ENCODE measurements around the gene MRRF. TPM values are rescaled to one million over a fixed set of nuclear protein-coding genes. Genes with fewer than 3 reads are reported as not detected.

Gene MRRF
- polyA plus RNA-seq, 1 donor (not counting 4 experiments of a cell fraction or from before 2014, with no cell fraction given): 82.6 TPM

DNA sequence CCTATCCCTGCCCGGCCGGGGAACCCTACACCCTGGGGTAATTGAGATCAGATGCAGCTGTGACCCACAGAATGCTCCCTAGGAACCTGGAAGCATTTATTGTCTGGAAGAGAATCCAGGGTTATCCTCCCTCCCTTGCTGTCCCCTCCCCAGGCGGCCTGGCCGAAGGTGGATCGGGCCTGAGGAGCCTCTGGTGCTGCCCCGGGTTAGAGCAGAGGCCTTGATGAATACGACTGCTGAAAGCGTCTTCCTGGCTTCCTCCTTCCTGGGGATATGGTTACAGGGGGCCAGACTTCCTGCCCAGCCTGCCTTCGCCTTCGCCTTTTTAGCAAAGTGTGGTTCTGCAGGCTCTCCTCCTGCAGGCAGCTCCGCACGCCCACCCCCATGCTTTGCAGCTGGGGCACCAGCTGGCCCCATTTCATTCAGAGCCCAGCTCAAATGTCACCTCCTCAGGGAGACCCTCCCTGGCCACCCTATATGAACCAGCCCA lies 83.7 kb downstream of the MRRF start:
- H3K27me3 ChIP-seq (ENCODE audit: control insufficient read depth, extremely low read depth, insufficient read depth, low read length): peaks cover 5% of the 10 kb centered on the region
- FAIRE-seq (no peak), DNase-seq (ENCODE audit: low read depth, low spot score) (no peak)
- H3K9me3 ChIP-seq (ENCODE audit: control insufficient read depth, low read depth, low read length): no peaks in the 10 kb centered on the region
- no peaks in the 10 kb centered on the region for H3K9me1 ChIP-seq (ENCODE audit: control insufficient read depth, extremely low read depth, insufficient read depth, low read length)
- H3K4me3 ChIP-seq (ENCODE audit: control insufficient read depth in 2 of 3, extremely low read depth in 1 of 3, insufficient read depth in 2 of 3, low read depth in 1 of 3, low read length in 3 of 3): no peak overlapping the region
- no peak overlapping the region for H2AFZ ChIP-seq (ENCODE audit: control insufficient read depth, low read length)
- no peaks in the 10 kb centered on the region for H4K20me1 ChIP-seq (ENCODE audit: control insufficient read depth, extremely low read depth, insufficient read depth, low read length)
- no peaks in the 10 kb centered on the region for H3K79me2 ChIP-seq (ENCODE audit: control insufficient read depth, insufficient read depth, low read length)
- peaks cover 6% of the 10 kb centered on the region for H3K4me1 ChIP-seq (ENCODE audit: control insufficient read depth, extremely low read depth, insufficient read depth, low read length)
- H3K36me3 ChIP-seq (ENCODE audit: control insufficient read depth in 2 of 2, extremely low read depth in 1 of 2, insufficient read depth in 2 of 2, low read length in 2 of 2): no peaks in the 10 kb centered on the region
- TF ChIP-seq, protein P1, sequence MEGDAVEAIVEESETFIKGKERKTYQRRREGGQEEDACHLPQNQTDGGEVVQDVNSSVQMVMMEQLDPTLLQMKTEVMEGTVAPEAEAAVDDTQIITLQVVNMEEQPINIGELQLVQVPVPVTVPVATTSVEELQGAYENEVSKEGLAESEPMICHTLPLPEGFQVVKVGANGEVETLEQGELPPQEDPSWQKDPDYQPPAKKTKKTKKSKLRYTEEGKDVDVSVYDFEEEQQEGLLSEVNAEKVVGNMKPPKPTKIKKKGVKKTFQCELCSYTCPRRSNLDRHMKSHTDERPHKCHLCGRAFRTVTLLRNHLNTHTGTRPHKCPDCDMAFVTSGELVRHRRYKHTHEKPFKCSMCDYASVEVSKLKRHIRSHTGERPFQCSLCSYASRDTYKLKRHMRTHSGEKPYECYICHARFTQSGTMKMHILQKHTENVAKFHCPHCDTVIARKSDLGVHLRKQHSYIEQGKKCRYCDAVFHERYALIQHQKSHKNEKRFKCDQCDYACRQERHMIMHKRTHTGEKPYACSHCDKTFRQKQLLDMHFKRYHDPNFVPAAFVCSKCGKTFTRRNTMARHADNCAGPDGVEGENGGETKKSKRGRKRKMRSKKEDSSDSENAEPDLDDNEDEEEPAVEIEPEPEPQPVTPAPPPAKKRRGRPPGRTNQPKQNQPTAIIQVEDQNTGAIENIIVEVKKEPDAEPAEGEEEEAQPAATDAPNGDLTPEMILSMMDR (optimal IDR thresholded peaks at IDR 0.05 in 1 of 3, IDR thresholded peaks at IDR 0.05 in 1 of 3, conservative IDR thresholded peaks at IDR 0.05 in 1 of 3; ENCODE audit: extremely low read depth in 1 of 3, insufficient read depth in 2 of 3, low read length in 3 of 3): no peak
- no peak for TF ChIP-seq EZH2 (IDR thresholded peaks at IDR 0.05; ENCODE audit: low read length)
- dilution Hi-C loops (cut with MboI; ENCODE audit: extremely low pct_ligation_motif_present, low sequenced_read_pairs): no loop called here
- H3K4me2 ChIP-seq (ENCODE audit: control insufficient read depth, extremely low read depth, insufficient read depth, low read depth, low read length): no peak overlapping the region
- no peak overlapping the region for H3K9ac ChIP-seq (ENCODE audit: control insufficient read depth, extremely low read depth, insufficient read depth, low read length)
- no peak overlapping the region for H3K27ac ChIP-seq (ENCODE audit: control insufficient read depth, insufficient read depth, low read length)

DNA sequence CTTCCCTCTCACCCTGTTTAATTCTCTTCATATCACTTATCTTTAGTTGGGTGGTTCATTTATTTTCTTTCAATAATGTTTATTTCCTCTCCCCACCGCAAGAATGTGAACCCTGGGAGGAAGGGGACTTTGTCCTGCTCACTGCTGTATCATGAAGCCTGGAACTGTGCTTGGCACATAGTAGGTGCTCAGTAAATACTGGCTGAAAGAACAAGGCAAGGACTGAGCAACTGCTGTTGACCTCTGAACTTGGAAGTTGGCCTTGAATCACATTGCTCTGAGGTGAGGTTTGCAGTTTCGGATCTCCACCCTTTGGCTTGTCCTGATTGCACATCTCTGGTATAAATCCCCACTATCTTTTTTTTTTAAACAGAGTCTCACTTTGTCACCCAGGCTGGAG lies 84.1 kb downstream of the MRRF start:
- no peaks in the 10 kb centered on the region for H3K36me3 ChIP-seq (ENCODE audit: control insufficient read depth in 2 of 2, extremely low read depth in 1 of 2, insufficient read depth in 2 of 2, low read length in 2 of 2)
- H3K27ac ChIP-seq (ENCODE audit: control insufficient read depth, insufficient read depth, low read length): no peak overlapping the region
- no peak overlapping the region for H3K4me3 ChIP-seq (ENCODE audit: control insufficient read depth in 2 of 3, extremely low read depth in 1 of 3, insufficient read depth in 2 of 3, low read depth in 1 of 3, low read length in 3 of 3)
- no peak overlapping the region for H2AFZ ChIP-seq (ENCODE audit: control insufficient read depth, low read length)
- peaks cover 5% of the 10 kb centered on the region for H3K27me3 ChIP-seq (ENCODE audit: control insufficient read depth, extremely low read depth, insufficient read depth, low read length)
- H3K9me1 ChIP-seq (ENCODE audit: control insufficient read depth, extremely low read depth, insufficient read depth, low read length): no peaks in the 10 kb centered on the region
- TF ChIP-seq, protein P1 (optimal IDR thresholded peaks at IDR 0.05 in 1 of 3, IDR thresholded peaks at IDR 0.05 in 1 of 3, conservative IDR thresholded peaks at IDR 0.05 in 1 of 3; ENCODE audit: extremely low read depth in 1 of 3, insufficient read depth in 2 of 3, low read length in 3 of 3): no peak
- no peak for TF ChIP-seq EZH2 (IDR thresholded peaks at IDR 0.05; ENCODE audit: low read length)
- dilution Hi-C loops (cut with MboI; ENCODE audit: extremely low pct_ligation_motif_present, low sequenced_read_pairs): no loop called here
- H4K20me1 ChIP-seq (ENCODE audit: control insufficient read depth, extremely low read depth, insufficient read depth, low read length): no peaks in the 10 kb centered on the region
- DNase-seq (ENCODE audit: low read depth, low spot score): no peak
- peaks cover 6% of the 10 kb centered on the region for H3K4me1 ChIP-seq (ENCODE audit: control insufficient read depth, extremely low read depth, insufficient read depth, low read length)
- FAIRE-seq: no peak
- no peaks in the 10 kb centered on the region for H3K9me3 ChIP-seq (ENCODE audit: control insufficient read depth, low read depth, low read length)
- no peaks in the 10 kb centered on the region for H3K79me2 ChIP-seq (ENCODE audit: control insufficient read depth, insufficient read depth, low read length)
- H3K9ac ChIP-seq (ENCODE audit: control insufficient read depth, extremely low read depth, insufficient read depth, low read length): no peak overlapping the region
- H3K4me2 ChIP-seq (ENCODE audit: control insufficient read depth, extremely low read depth, insufficient read depth, low read depth, low read length): no peak overlapping the region

Data from keratinocyte (primary cell).